GM12878 (cell line): ENCODE results near the gene CYTH2. TPM values are rescaled to one million over a fixed set of nuclear protein-coding genes. Genes with fewer than 3 reads are reported as not detected.

Experiments
- ATAC-seq: fragments of 200-7000 bp; cut with Tn5 transposase; 3 replicates; pipeline ENCODE4 v1.9.1; 2020; ENCODE audit warnings: mild to moderate bottlenecking, moderate library complexity
- BruUV-seq: library from RNA; stranded (reverse); fragments of 400-500 nt; replicated peaks from 2 replicates; lab custom pipeline; 2021; lab: Mats Ljungman, UMichigan
- CTCF ChIA-PET: fragments of 300-600 bp; sonication (Branson Sonifier 250); formaldehyde crosslinking; extraction: SDS; loops from one replicate; lab custom pipeline; 2021; ENCODE audit warnings: inconsistent platforms; lab: Yijun Ruan, JAX
- POLR2A ChIA-PET: fragments of 350-600 bp; formaldehyde crosslinking; extraction: SDS; loops from one replicate; lab custom pipeline; 2021; ENCODE audit warnings: inconsistent platforms; lab: Charles Lee
- RAD21 ChIA-PET: fragments of 300-600 bp; sonication (Branson Sonifier 250); formaldehyde crosslinking; loops from one replicate; lab custom pipeline; 2023; ENCODE audit warnings: antibody characterized with exemption; ENCODE audit not compliant: unreplicated experiment; lab: Charles Lee
- SMC1A ChIA-PET: fragments of 300-600 bp; sonication (Branson Sonifier 250); formaldehyde crosslinking; loops from one replicate; lab custom pipeline; 2023; ENCODE audit not compliant: unreplicated experiment, uncharacterized antibody; lab: Charles Lee
- DNase-seq: peaks from one replicate; pipeline ENCODE4 v3.0.0-alpha.2; 2011; ENCODE audit warnings: low read depth, low spot score
- FAIRE-seq: peaks from 3 replicates; lab custom pipeline; 2011; peaks lifted over from hg19 to GRCh38; lab: Jason Lieb, UNC
- H2AFZ ChIP-seq: 2 replicates; pipeline ENCODE4 v1.6.0; 2011; ENCODE audit warnings: low read depth, low read length, control low read depth; ENCODE audit not compliant: control insufficient read depth
- H3K27ac ChIP-seq: 2 replicates; pipeline ENCODE4 v1.5.1; 2011; ENCODE audit warnings: control low read depth; ENCODE audit not compliant: control insufficient read depth, insufficient read depth
- H3K27me3 ChIP-seq, 2 experiments: replicated peaks in 1 of 2; 2 replicates each; pipeline versions ENCODE4 v1.6.0 to v1.6.1; 2011; ENCODE audit warnings: low read length in 1 of 2; ENCODE audit not compliant: control insufficient read depth in 2 of 2, insufficient read depth in 2 of 2
- H3K36me3 ChIP-seq, 2 experiments: 2 replicates each; pipeline ENCODE4 v1.5.1; 2011; ENCODE audit warnings: low read length in 1 of 2; ENCODE audit not compliant: control insufficient read depth in 2 of 2, insufficient read depth in 2 of 2
- H3K4me1 ChIP-seq: 2 replicates; pipeline ENCODE4 v1.6.1; 2011; ENCODE audit warnings: mild to moderate bottlenecking, low read length, moderate library complexity, mixed read lengths; ENCODE audit not compliant: control insufficient read depth, insufficient read depth
- H3K4me2 ChIP-seq: 2 replicates; pipeline ENCODE4 v1.6.0; 2011; ENCODE audit warnings: control low read depth; ENCODE audit not compliant: control insufficient read depth, insufficient read depth
- H3K4me3 ChIP-seq: fragments of 200-600 bp; sonication (generic); 2 replicates; pipeline ENCODE4 v1.5.1; 2016
- H3K79me2 ChIP-seq: 2 replicates; pipeline ENCODE4 v1.6.0; 2011; ENCODE audit warnings: low read length; ENCODE audit not compliant: control insufficient read depth, insufficient read depth
- H3K9ac ChIP-seq: 2 replicates; pipeline ENCODE4 v1.8.0; 2011; ENCODE audit warnings: low read length, control low read depth, mixed read lengths; ENCODE audit not compliant: control insufficient read depth, insufficient read depth
- H3K9me3 ChIP-seq: replicated peaks from 3 replicates; pipeline ENCODE4 v1.5.1; 2011; ENCODE audit warnings: mild to moderate bottlenecking, low read length; ENCODE audit not compliant: control insufficient read depth, insufficient read depth
- H4K20me1 ChIP-seq: 2 replicates; pipeline ENCODE4 v1.6.0; 2011; ENCODE audit not compliant: control insufficient read depth, insufficient read depth
- EP300 ChIP-seq, 2 experiments: fragments of 150-350 bp in 1 of 2; IDR thresholded peaks; 2 replicates each; pipeline ENCODE4 v1.6.1; 2011 to 2012; ENCODE audit warnings: low read depth in 2 of 2, low read length in 2 of 2, borderline replicate concordance in 1 of 2, improper control_type of control experiment in 1 of 2, inconsistent platforms in 1 of 2; ENCODE audit not compliant: control insufficient read depth in 1 of 2
- FOXK2 ChIP-seq: fragments of 450-650 bp; IDR thresholded peaks from 2 replicates; pipeline ENCODE4 v1.6.1; 2017; ENCODE audit warnings: mild to moderate bottlenecking, moderate library complexity
- IRF4 ChIP-seq: IDR thresholded peaks from 2 replicates; pipeline ENCODE4 v1.6.1; 2011; ENCODE audit warnings: low read depth, low read length
- JUND ChIP-seq: IDR thresholded peaks from 2 replicates; pipeline ENCODE4 v1.6.1; 2012; ENCODE audit warnings: low read depth, mild to moderate bottlenecking, low read length, improper control_type of control experiment, moderate library complexity
- POU2F2 ChIP-seq: IDR thresholded peaks from 3 replicates; pipeline ENCODE4 v1.6.1; 2011; ENCODE audit warnings: low read depth, mild to moderate bottlenecking, low read length, borderline replicate concordance
- RB1 ChIP-seq: fragments of 450-650 bp; formaldehyde crosslinking; IDR thresholded peaks from 2 replicates; pipeline ENCODE4 v1.6.1; 2017; ENCODE audit warnings: mild to moderate bottlenecking, borderline replicate concordance
- RELA ChIP-seq: fragments of 450-650 bp; IDR thresholded peaks from 2 replicates; pipeline ENCODE4 v1.8.0; 2014; ENCODE audit warnings: borderline replicate concordance; ENCODE audit not compliant: partially characterized antibody
- RFX5 ChIP-seq: IDR thresholded peaks from 2 replicates; pipeline ENCODE4 v1.6.1; 2011; ENCODE audit warnings: low read depth, low read length, improper control_type of control experiment
- SMARCA5 ChIP-seq: fragments of 450-650 bp; IDR thresholded peaks from 2 replicates; pipeline ENCODE4 v1.6.1; 2017; ENCODE audit warnings: mild to moderate bottlenecking
- WGBS: methylation state at CpG from one replicate; pipeline ENCODE4 v1.1.6; 2016; ENCODE audit warnings: low lambda C conversion rate; ENCODE audit not compliant: insufficient replicate concordance, insufficient coverage; ENCODE audit errors: missing lambda C conversion rate; 5-methylcytosine and 5-hydroxymethylcytosine counted together
- in situ Hi-C: fragments of 300-500 bp; cut with MboI; formaldehyde crosslinking; loops from 9 replicates; pipeline ENCODE4 v1.14.3; 2018; ENCODE audit warnings: mixed read lengths
- intact Hi-C: fragments of 100-400 bp; cut with micrococcal nuclease; formaldehyde crosslinking; loops from one replicate; pipeline ENCODE4 v1.14.2; 2022; ENCODE audit not compliant: unreplicated experiment
- polyA plus RNA-seq, 11 experiments: library from polyadenylated mRNA; depleted of rRNA in 4 of 11; unstranded in 6 of 11; stranded (reverse) in 5 of 11; fragments of >200 nt; fragmentation: Nextera tagmentation in 4 of 11; fragmentation: Illumina TruSeq in 1 of 11; extraction: Ambion mirVana in 4 of 11; extraction: Trizol in 1 of 11; gene quantifications; 1 replicate in 1 of 11; 2 replicates in 10 of 11; pipeline versions ENCODE4 v1.2.1 to v1.2.3, GENCODE V29; 2011 to 2016; ENCODE audit warnings: inconsistent platforms in 2 of 11, missing spikeins in 2 of 11, low read depth in 1 of 11
- total RNA-seq, 4 experiments: library from RNA; depleted of rRNA in 3 of 4; stranded (reverse); fragments of >200 nt in 3 of 4; fragmentation: Illumina TruSeq in 1 of 4; extraction: Trizol in 1 of 4; gene quantifications; 2 replicates each; pipeline versions ENCODE4 v1.2.1 to v1.2.3, GENCODE V29; 2013 to 2021
- TF ChIP-seq, protein P1 (sequence below): fragments of 450-650 bp; IDR thresholded peaks from 2 replicates; pipeline ENCODE4 v1.6.1; 2017; ENCODE audit warnings: borderline replicate concordance

CYTH2 gene
- total and polyA plus RNA-seq, 10 of the 15 experiments (the other 5 are each of a cell fraction or from before 2014, with no cell fraction given), result 1.3 to 31.9 (median 22.2) TPM

DNA sequence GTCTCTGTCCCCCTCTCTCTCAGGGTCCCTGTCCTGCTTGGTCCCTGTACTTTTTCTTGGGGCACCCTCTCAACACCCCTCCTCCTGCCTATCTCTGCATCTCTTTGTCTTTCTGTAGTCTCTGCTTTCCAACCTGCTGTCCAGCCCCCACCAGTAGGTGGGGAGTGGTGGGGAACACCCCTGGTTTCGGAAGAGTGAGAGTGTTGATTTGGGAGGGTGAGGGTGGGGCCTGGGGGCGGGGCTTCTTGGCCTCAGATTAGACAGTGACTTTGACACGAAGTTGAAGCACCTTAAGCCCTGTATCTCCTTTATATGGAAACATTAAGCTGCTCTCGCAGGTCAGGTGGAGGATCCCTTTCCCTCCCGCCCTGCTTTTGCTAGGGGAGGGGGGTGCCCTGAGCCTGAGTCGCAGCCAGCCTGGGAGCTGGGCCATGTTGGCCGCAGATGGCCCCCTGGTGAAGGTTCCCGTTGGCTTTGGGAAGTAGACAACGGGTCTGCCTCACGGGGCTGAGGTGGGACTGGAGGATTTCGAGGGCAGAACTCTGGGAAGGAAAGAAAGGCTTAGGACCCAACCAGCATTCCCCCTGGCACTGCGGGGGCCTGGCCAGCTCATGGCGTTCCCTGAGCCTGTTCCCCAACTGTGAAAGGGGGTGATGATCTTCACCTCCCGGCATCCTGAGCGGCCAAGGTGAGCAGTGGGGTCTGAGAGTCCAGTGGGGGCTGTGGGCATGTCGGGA, 13.8 kb upstream of the CYTH2 start, which contains the start of gene KCNJ14:
KCNJ14 (plus strand) TSS at position 404 of the 737 bp plus-strand sequence. CDS start 6,151 bp downstream, outside the sequence.
- DNase-seq (no peak), FAIRE-seq (no peak), ATAC-seq (peak; percentile 16; the same call in 1 of the 3 replicates)
- ChIA-PET POLR2A (interaction anchor here (1.0 kb wide), 1 partner anchor 11 kb away, joined by 5 read pairs; no protein-coding TSS in a partner anchor), SMC1A (interaction anchor here (1.1 kb wide), 1 partner anchor 34 kb away, joined by 4 read pairs; no protein-coding TSS in a partner anchor), CTCF (interaction anchor here (1.0 to 1.1 kb wide), 2 partner anchors 34 to 64 kb away, joined by 3 read pairs; partner anchors contain the start of gene KDELR1), RAD21 (interaction anchor here (0.9 kb wide), 1 partner anchor 92 kb away, joined by 3 read pairs; the partner anchor contains the start of genes SYNGR4 and TMEM143)
- H4K20me1 ChIP-seq, result no peaks in the 10 kb centered on the region
- H3K36me3 ChIP-seq, result peaks cover 22 to 24% of the 10 kb centered on the region in 2 experiments
- H2AFZ ChIP-seq, result no peak within 1 kb of the TSS
- H3K9ac ChIP-seq, result no peak within 1 kb of the TSS
- TF ChIP-seq RELA (no peak), RB1 (no peak), SMARCA5 (no peak), EP300 (IDR thresholded peaks at IDR 0.05; ENCODE audit: borderline replicate concordance in 1 of 2, control insufficient read depth in 1 of 2, low read depth in 2 of 2, low read length in 2 of 2) (no peak), POU2F2 (no peak), IRF4 (no peak), JUND (no peak), RFX5 (no peak), FOXK2 (no peak)
- TF ChIP-seq, protein P1, sequence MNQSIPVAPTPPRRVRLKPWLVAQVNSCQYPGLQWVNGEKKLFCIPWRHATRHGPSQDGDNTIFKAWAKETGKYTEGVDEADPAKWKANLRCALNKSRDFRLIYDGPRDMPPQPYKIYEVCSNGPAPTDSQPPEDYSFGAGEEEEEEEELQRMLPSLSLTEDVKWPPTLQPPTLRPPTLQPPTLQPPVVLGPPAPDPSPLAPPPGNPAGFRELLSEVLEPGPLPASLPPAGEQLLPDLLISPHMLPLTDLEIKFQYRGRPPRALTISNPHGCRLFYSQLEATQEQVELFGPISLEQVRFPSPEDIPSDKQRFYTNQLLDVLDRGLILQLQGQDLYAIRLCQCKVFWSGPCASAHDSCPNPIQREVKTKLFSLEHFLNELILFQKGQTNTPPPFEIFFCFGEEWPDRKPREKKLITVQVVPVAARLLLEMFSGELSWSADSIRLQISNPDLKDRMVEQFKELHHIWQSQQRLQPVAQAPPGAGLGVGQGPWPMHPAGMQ, result no peak
- no peaks in the 10 kb centered on the region for H3K9me3 ChIP-seq
- in situ Hi-C loops (no loop called here), intact Hi-C loops (no loop called here)
- 90% methylated on average over 16 of the region's 16 CpGs for WGBS
- no peaks in the 10 kb centered on the region; the same call in 1 of the 2 replicates for H3K4me1 ChIP-seq
- H3K79me2 ChIP-seq, result no peaks in the 10 kb centered on the region; the same call in 1 of the 2 replicates
- no TSS peak for BruUV-seq
- H3K27me3 ChIP-seq, result no peaks in the 10 kb centered on the region
- H3K27ac ChIP-seq, result no peak within 1 kb of the TSS
- no peak within 1 kb of the TSS for H3K4me3 ChIP-seq
- 0 out of 2 replicates have a peak within 1 kb of the TSS, but pooled peaks have one; percentile 9 for H3K4me2 ChIP-seq
